Measurements from ENCODE around the gene FRS3.

- no peak for TF ChIP-seq ZBTB11 (tag by site-specific recombination; conservative IDR thresholded peaks at IDR 0.05; ENCODE audit: low read depth)
- TF ChIP-seq ZNF521 (tag by site-specific recombination; IDR thresholded peaks at IDR 0.05), result no peak
- no peak for TF ChIP-seq ZNF394 (tag by site-specific recombination; IDR thresholded peaks at IDR 0.05; ENCODE audit: borderline replicate concordance)
- no peak for TF ChIP-seq PATZ1 (tag by site-specific recombination; IDR thresholded peaks at IDR 0.05)
- no peak for TF ChIP-seq GFI1B (tag by site-specific recombination; IDR thresholded peaks at IDR 0.05)
- TF ChIP-seq ZNF18 (tag by site-specific recombination; IDR thresholded peaks at IDR 0.05), result no peak
- no peak for TF ChIP-seq CTCF (tag by site-specific recombination; IDR thresholded peaks at IDR 0.05)
- TF ChIP-seq ZNF629 (tag by site-specific recombination; IDR thresholded peaks at IDR 0.05), result no peak
- no peak for TF ChIP-seq ZEB2 (tag by site-specific recombination; IDR thresholded peaks at IDR 0.05)
- TF ChIP-seq ZBTB44 (tag by site-specific recombination; IDR thresholded peaks at IDR 0.05), result no peak
- TF ChIP-seq ZNF792 (tag by site-specific recombination; IDR thresholded peaks at IDR 0.05), result no peak
- no peak for TF ChIP-seq ZSCAN18 (tag by site-specific recombination; IDR thresholded peaks at IDR 0.05)
Observed at GRCh38 chr6:41730531-41731436, 48.9 kb downstream of the FRS3 start.
